ENCODE data around the gene SPARC.

Gene SPARC

GRCh38 chr5:151683444-151683843, 3.3 kb downstream of the SPARC start:
- Histone ChIP-seq H2AFZ (ENCODE audit: insufficient read depth, low read length, poor library complexity) (no peak overlapping the region), H3K27ac (ENCODE audit: low read depth, low read length) (no peak overlapping the region), H3K4me3 (ENCODE audit: low read depth, low read length) (no peak overlapping the region), H4K12ac (ENCODE audit: low read depth, low read length) (no peak overlapping the region), H3K36me3 (ENCODE audit: control insufficient read depth in 1 of 2, insufficient read depth in 2 of 2, low read length in 2 of 2) (peaks cover 11 to 28% of the 10 kb centered on the region in 2 experiments), H3K4me2 (ENCODE audit: low read length) (no peak overlapping the region), H3K23ac (ENCODE audit: low read length) (no peak overlapping the region), H3K79me2 (ENCODE audit: control insufficient read depth, insufficient read depth, low read length, poor library complexity) (peaks cover 17% of the 10 kb centered on the region), H3K27me3 (ENCODE audit: insufficient read depth, low read length) (no peaks in the 10 kb centered on the region), H3K79me1 (ENCODE audit: low read length) (peaks cover 20% of the 10 kb centered on the region), H2AK5ac (ENCODE audit: low read length) (no peak overlapping the region), H3K14ac (ENCODE audit: low read length) (no peak overlapping the region), H4K8ac (ENCODE audit: low read depth, low read length) (no peak overlapping the region), H3K4me1 (ENCODE audit: control insufficient read depth in 1 of 2, insufficient read depth in 2 of 2, low read length in 2 of 2) (peaks cover 20 to 38% of the 10 kb centered on the region in 2 experiments), H3K9ac (ENCODE audit: low read length) (no peak overlapping the region), H4K91ac (ENCODE audit: low read depth, low read length) (no peak overlapping the region), H3K4ac (ENCODE audit: low read depth, low read length) (peak overlapping the region; percentile 56), H2BK12ac (ENCODE audit: low read length) (no peak overlapping the region), H3K18ac (ENCODE audit: low read length) (peak overlapping the region; percentile 37), H2BK5ac (ENCODE audit: low read depth, low read length, poor library complexity) (no peak overlapping the region), H2BK120ac (ENCODE audit: insufficient read depth, low read length, poor library complexity) (no peak overlapping the region), H3K9me3 (ENCODE audit: insufficient read depth, low read depth, low read length) (no peaks in the 10 kb centered on the region)
- DNase-seq: no peak
- no CpG with 5 or more reads among the region's 5 CpGs for WGBS (ENCODE audit: extremely low coverage, insufficient coverage, insufficient read length)

- no peak overlapping the region for H4K8ac ChIP-seq (ENCODE audit: low read depth, low read length)
- no peaks in the 10 kb centered on the region for H3K27me3 ChIP-seq (ENCODE audit: insufficient read depth, low read length)
- no CpG with 5 or more reads among the region's 5 CpGs for WGBS (ENCODE audit: extremely low coverage, insufficient coverage, insufficient read length)
- H2BK12ac ChIP-seq (ENCODE audit: low read length): no peak overlapping the region
- H3K79me2 ChIP-seq (ENCODE audit: control insufficient read depth, insufficient read depth, low read length, poor library complexity): peaks cover 17% of the 10 kb centered on the region
- H3K9ac ChIP-seq (ENCODE audit: low read length): no peak overlapping the region
- H4K91ac ChIP-seq (ENCODE audit: low read depth, low read length): no peak overlapping the region
- no peak overlapping the region for H2AK5ac ChIP-seq (ENCODE audit: low read length)
- H3K36me3 ChIP-seq (ENCODE audit: control insufficient read depth in 1 of 2, insufficient read depth in 2 of 2, low read length in 2 of 2): peaks cover 11 to 28% of the 10 kb centered on the region in 2 experiments
- H3K4me3 ChIP-seq (ENCODE audit: low read depth, low read length): no peak overlapping the region
- H3K4ac ChIP-seq (ENCODE audit: low read depth, low read length): peak overlapping the region; percentile 21
- peaks cover 22 to 42% of the 10 kb centered on the region in 2 experiments for H3K4me1 ChIP-seq (ENCODE audit: control insufficient read depth in 1 of 2, insufficient read depth in 2 of 2, low read length in 2 of 2)
- no peak overlapping the region for H3K4me2 ChIP-seq (ENCODE audit: low read length)
- H2AFZ ChIP-seq (ENCODE audit: insufficient read depth, low read length, poor library complexity): no peak overlapping the region
- H3K23ac ChIP-seq (ENCODE audit: low read length): no peak overlapping the region
- H3K9me3 ChIP-seq (ENCODE audit: insufficient read depth, low read depth, low read length): no peaks in the 10 kb centered on the region
- peaks cover 20% of the 10 kb centered on the region for H3K79me1 ChIP-seq (ENCODE audit: low read length)
- no peak overlapping the region for H4K12ac ChIP-seq (ENCODE audit: low read depth, low read length)
- H3K27ac ChIP-seq (ENCODE audit: low read depth, low read length): no peak overlapping the region
- no peak for DNase-seq
- H3K14ac ChIP-seq (ENCODE audit: low read length): no peak overlapping the region
- peak overlapping the region; percentile 41 for H3K18ac ChIP-seq (ENCODE audit: low read length)
- no peak overlapping the region for H2BK120ac ChIP-seq (ENCODE audit: insufficient read depth, low read length, poor library complexity)
- H2BK5ac ChIP-seq (ENCODE audit: low read depth, low read length, poor library complexity): no peak overlapping the region
Measured at GRCh38 chr5:151682751-151683331, 3.9 kb downstream of the SPARC start.

- Histone ChIP-seq H3K4me1 (ENCODE audit: control insufficient read depth in 1 of 2, insufficient read depth in 2 of 2, low read length in 2 of 2) (peaks cover 22 to 46% of the 10 kb centered on the region in 2 experiments), H3K14ac (ENCODE audit: low read length) (no peak overlapping the region), H3K9ac (ENCODE audit: low read length) (no peak overlapping the region), H4K91ac (ENCODE audit: low read depth, low read length) (no peak overlapping the region), H3K9me3 (ENCODE audit: insufficient read depth, low read depth, low read length) (no peaks in the 10 kb centered on the region), H3K79me1 (ENCODE audit: low read length) (peaks cover 20% of the 10 kb centered on the region), H4K8ac (ENCODE audit: low read depth, low read length) (no peak overlapping the region), H3K18ac (ENCODE audit: low read length) (peak overlapping the region; percentile 21), H3K4me2 (ENCODE audit: low read length) (no peak overlapping the region), H2AK5ac (ENCODE audit: low read length) (no peak overlapping the region), H3K4ac (ENCODE audit: low read depth, low read length) (peak overlapping the region; percentile 22), H3K36me3 (ENCODE audit: control insufficient read depth in 1 of 2, insufficient read depth in 2 of 2, low read length in 2 of 2) (peaks cover 11 to 32% of the 10 kb centered on the region in 2 experiments), H3K27me3 (ENCODE audit: insufficient read depth, low read length) (no peaks in the 10 kb centered on the region), H2AFZ (ENCODE audit: insufficient read depth, low read length, poor library complexity) (no peak overlapping the region), H3K27ac (ENCODE audit: low read depth, low read length) (no peak overlapping the region), H3K4me3 (ENCODE audit: low read depth, low read length) (no peak overlapping the region), H2BK120ac (ENCODE audit: insufficient read depth, low read length, poor library complexity) (no peak overlapping the region), H2BK12ac (ENCODE audit: low read length) (no peak overlapping the region), H2BK5ac (ENCODE audit: low read depth, low read length, poor library complexity) (no peak overlapping the region), H3K79me2 (ENCODE audit: control insufficient read depth, insufficient read depth, low read length, poor library complexity) (peaks cover 17% of the 10 kb centered on the region), H3K23ac (ENCODE audit: low read length) (no peak overlapping the region), H4K12ac (ENCODE audit: low read depth, low read length) (no peak overlapping the region)
- no CpG with 5 or more reads among the region's 6 CpGs for WGBS (ENCODE audit: extremely low coverage, insufficient coverage, insufficient read length)
- no peak for DNase-seq
Measured at GRCh38 chr5:151682240-151682639, 4.5 kb downstream of the SPARC start.

DNA sequence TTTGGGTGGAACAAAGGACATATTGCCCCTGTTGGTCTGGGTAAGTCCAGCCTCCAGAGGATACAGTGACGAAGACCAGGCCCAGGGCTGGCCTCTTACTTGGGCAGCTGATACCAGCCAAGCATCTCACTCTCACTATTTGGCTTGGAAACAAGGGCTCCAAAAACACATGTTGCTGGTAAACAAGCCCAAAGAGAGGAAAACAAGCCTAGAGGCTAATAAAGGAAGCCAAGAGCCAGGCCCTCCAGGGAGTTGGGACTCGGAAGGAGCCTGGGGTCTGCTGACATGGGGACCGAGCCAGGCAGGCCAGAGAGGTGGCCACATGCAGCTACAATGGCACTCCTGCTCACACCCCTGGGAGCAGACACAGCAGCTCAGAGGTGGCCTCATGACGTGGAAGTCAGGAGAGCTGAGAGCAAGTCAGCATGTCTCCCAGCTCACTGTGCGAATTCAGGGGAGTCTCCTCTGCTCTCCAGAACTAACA, 5.7 kb downstream of the SPARC start:
- Histone ChIP-seq H4K8ac (ENCODE audit: low read depth, low read length) (no peak overlapping the region), H3K79me2 (ENCODE audit: control insufficient read depth, insufficient read depth, low read length, poor library complexity) (peaks cover 10% of the 10 kb centered on the region), H2AFZ (ENCODE audit: insufficient read depth, low read length, poor library complexity) (no peak overlapping the region), H3K23ac (ENCODE audit: low read length) (no peak overlapping the region), H3K79me1 (ENCODE audit: low read length) (peaks cover 10% of the 10 kb centered on the region), H3K36me3 (ENCODE audit: control insufficient read depth in 1 of 2, insufficient read depth in 2 of 2, low read length in 2 of 2) (peaks cover 12 to 33% of the 10 kb centered on the region in 2 experiments), H3K4me3 (ENCODE audit: low read depth, low read length) (no peak overlapping the region), H3K27me3 (ENCODE audit: insufficient read depth, low read length) (no peaks in the 10 kb centered on the region), H3K4me1 (ENCODE audit: control insufficient read depth in 1 of 2, insufficient read depth in 2 of 2, low read length in 2 of 2) (peaks cover 20 to 48% of the 10 kb centered on the region in 2 experiments), H3K9me3 (ENCODE audit: insufficient read depth, low read depth, low read length) (no peaks in the 10 kb centered on the region), H2BK12ac (ENCODE audit: low read length) (no peak overlapping the region), H3K4me2 (ENCODE audit: low read length) (no peak overlapping the region), H3K9ac (ENCODE audit: low read length) (no peak overlapping the region), H3K14ac (ENCODE audit: low read length) (no peak overlapping the region), H2BK5ac (ENCODE audit: low read depth, low read length, poor library complexity) (no peak overlapping the region), H4K91ac (ENCODE audit: low read depth, low read length) (no peak overlapping the region), H3K18ac (ENCODE audit: low read length) (no peak overlapping the region), H3K4ac (ENCODE audit: low read depth, low read length) (no peak overlapping the region), H4K12ac (ENCODE audit: low read depth, low read length) (no peak overlapping the region), H2BK120ac (ENCODE audit: insufficient read depth, low read length, poor library complexity) (no peak overlapping the region), H2AK5ac (ENCODE audit: low read length) (no peak overlapping the region), H3K27ac (ENCODE audit: low read depth, low read length) (no peak overlapping the region)
- WGBS (ENCODE audit: extremely low coverage, insufficient coverage, insufficient read length): no CpG with 5 or more reads among the region's 5 CpGs
- no peak for DNase-seq

All from trophoblast cell (in vitro differentiated cells and primary cell).